GM19099 (cell line): ENCODE measurements around the gene OLIG1.

Experiments
- POLR2A ChIP-seq: IDR thresholded peaks from 3 replicates; pipeline ENCODE4 v1.6.1; 2011; ENCODE audit warnings: low read depth; ENCODE audit not compliant: insufficient read length; ENCODE audit errors: extremely low read depth

The OLIG1 gene

GRCh38 chr21:33039536-33039935, 30.4 kb upstream of the OLIG1 start:
- TF ChIP-seq POLR2A: no peak

DNA sequence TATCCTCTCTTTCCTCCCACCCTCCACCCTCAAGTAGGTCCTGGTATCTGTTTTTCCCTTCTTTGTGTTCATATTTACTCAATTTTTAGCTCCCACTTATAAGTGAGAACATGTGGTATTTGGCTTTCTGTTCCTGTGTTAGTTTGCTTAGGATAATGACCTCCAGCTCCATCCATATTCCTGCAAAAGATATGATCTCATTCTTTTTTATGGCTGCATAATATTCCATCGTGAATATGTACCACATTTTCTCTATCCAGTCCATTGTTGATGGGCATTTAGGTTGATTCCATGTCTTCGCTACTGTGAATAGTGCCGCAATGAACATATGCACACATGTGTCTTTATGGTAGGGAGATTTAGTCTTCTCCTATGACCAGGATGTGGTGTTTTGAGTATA, 29.7 kb upstream of the OLIG1 start:
- TF ChIP-seq POLR2A: no peak

DNA sequence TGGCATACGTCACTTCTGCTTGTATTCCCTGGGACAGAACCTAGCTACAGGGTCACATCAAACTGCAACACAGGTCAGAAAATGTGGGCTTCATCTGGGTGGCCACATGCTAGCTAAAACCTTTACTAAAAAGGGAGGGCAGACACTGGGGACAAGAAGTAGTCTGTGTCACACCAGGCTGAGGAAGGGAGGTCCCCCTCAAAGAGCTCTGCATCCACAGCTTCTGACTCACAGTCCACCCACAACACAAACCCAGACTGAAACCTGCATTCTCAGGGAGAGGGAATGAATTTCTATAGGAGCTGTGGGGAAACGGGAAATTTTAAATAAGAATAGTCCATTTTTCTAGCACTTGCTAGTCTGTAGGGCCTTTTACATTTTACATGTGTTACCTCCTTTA, 28.0 kb upstream of the OLIG1 start:
- no peak for TF ChIP-seq POLR2A

DNA sequence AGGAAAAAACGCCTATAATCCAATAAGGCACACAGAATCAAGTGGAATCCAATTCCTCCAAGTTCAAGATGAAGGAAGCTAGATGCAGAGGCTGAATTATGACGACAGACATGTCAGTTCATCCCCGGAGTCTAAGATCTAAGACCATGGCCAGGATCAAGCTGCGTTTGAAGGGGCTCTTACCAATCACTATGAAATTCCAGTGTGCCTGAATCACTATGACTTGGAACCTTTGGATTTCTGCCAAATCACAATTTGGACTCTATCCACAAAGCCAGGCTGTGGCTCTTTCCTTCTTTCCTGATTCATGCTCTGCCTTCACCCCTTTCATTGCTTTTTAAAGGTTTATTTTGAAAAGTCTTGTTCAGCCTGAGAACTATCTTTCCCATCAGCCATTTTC, 27.1 kb upstream of the OLIG1 start:
- TF ChIP-seq POLR2A: no peak

DNA sequence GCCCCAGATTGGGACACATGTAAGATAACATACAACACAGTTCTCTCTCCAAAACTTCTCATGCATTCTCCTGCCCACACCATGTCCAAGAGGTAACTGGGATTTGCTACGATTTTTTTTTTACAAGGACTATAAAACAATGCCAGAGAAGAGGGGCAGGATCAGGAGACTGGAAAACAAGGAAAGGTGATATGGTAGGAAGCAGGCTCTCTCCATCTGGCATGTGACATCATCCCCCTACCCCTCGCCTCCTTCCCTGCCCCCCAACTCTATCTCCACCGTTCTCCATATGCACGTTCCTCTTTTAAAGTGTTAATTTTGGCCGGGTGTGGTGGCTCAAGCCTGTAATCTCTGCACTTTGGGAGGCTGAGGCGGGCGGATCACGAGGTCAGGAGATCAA, 23.5 kb upstream of the OLIG1 start:
- no peak for TF ChIP-seq POLR2A

- no peak for TF ChIP-seq POLR2A
Observed at GRCh38 chr21:33047231-33047630, 22.7 kb upstream of the OLIG1 start.

DNA sequence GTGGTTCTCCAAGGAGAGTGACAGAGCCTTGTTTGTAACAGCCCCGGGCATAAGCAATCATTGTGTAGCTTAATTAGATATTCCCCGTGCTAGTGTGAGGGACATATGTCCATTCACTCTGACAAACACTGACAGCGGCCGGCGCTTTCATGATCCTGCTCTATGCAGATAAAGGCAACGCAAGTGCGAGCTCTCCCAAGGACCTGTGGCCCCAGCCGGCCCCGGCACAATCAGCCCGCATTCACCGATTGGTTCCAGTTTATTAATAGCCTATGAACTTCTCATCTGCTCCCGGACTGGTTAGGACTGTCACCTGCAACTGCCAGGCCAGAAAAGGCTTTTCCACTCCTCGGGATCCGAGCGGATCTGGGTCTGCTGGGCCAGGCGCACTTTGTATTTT, 18.0 kb upstream of the OLIG1 start:
- no peak for TF ChIP-seq POLR2A

GRCh38 chr21:33053951-33054350, 16.0 kb upstream of the OLIG1 start:
- TF ChIP-seq POLR2A: no peak

- TF ChIP-seq POLR2A: no peak
Observed at GRCh38 chr21:33055991-33056390, 13.9 kb upstream of the OLIG1 start.

- no peak for TF ChIP-seq POLR2A
Observed at GRCh38 chr21:33057385-33057940, 12.5 kb upstream of the OLIG1 start.

GRCh38 chr21:33058527-33058926, 11.4 kb upstream of the OLIG1 start:
- TF ChIP-seq POLR2A: no peak

- TF ChIP-seq POLR2A: no peak
Observed at GRCh38 chr21:33058957-33059356, 11.0 kb upstream of the OLIG1 start.

- TF ChIP-seq POLR2A: no peak
Observed at GRCh38 chr21:33059380-33059841, 10.5 kb upstream of the OLIG1 start.

- TF ChIP-seq POLR2A: no peak
Observed at GRCh38 chr21:33061233-33061632, 8.7 kb upstream of the OLIG1 start.

GRCh38 chr21:33063375-33063883, 6.5 kb upstream of the OLIG1 start:
- no peak for TF ChIP-seq POLR2A

DNA sequence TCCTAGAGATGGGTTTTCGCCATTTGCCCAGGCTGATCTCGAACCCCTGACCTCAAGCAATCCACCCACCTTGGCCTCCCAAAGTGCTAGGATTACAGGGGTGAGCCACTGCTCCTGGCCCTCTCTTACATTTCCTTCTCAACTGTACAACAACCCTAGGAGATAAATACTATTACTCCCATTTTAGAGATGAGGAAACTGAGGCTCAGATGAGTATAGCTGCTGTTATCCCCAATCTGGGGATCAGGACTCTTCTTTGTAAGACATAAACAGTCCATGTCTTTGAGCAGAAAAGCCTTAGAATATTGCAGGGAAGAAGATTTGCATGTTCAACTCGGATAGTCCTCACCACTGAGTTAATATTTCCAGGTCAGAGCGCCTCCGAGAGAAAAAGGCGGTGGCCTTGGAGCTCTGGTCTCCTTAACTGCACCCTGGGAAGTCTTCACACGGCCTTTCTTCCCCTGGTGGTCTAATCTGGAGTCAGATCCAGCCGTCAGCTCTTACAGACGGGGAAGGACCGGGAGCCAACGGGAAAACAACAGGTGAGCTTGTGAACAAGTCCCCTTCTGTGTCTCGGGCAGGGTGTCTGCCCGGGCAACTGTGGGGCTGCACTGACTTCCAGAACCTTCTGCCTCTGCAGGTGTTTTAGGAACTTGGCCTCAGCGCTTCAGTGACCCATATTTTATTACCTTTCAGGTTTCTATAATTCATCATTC, 5.9 kb upstream of the OLIG1 start:
- no peak for TF ChIP-seq POLR2A
